ENCODE measurements around the gene RPL29.
A peak's percentile ranks its signal among the peaks of the same experiment; 100 is the strongest.

Gene RPL29

DNA sequence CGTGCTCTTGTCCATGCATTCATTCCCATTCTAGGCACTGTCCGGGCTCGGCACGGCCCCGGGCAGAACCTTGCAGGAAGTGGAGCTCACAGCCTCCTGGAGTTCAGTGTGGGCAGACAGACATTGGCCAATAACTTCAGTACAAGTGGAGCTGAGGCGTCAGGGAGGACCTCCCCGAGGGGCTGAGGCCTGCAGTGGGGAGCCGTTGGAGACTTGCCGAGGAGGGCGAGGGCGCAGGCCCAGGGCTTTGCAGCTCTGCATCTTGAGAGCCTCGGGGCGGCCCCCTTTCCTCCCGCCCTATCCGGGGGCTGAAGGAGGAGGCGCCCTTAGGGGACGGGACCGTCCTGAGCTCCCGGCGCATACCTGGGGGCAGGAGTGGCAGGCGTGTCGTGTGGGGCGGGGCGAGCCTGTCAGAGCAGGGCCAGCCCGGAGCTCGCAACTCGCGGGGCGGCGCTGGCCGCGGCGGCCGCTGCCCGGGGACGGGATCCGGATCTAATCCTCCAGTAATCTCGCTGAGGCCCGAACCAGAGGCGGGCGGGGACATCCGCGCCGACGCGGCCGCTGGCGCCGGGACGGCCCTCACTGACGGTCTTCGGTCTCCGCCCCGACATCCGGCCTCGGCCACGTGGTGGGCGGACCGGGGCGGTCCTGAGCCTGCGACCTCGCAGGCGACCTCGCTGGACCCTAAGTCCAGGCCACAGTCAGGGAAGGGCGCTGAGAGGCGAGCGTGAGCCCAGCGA lies 12.7 kb downstream of the RPL29 start, which contains the start of gene ACY1:
Gene ACY1 (plus strand): TSS at position 698 of the 740 bp plus-strand sequence. CDS start 530 bp downstream, outside the sequence.
- TF ChIP-seq, protein P1, sequence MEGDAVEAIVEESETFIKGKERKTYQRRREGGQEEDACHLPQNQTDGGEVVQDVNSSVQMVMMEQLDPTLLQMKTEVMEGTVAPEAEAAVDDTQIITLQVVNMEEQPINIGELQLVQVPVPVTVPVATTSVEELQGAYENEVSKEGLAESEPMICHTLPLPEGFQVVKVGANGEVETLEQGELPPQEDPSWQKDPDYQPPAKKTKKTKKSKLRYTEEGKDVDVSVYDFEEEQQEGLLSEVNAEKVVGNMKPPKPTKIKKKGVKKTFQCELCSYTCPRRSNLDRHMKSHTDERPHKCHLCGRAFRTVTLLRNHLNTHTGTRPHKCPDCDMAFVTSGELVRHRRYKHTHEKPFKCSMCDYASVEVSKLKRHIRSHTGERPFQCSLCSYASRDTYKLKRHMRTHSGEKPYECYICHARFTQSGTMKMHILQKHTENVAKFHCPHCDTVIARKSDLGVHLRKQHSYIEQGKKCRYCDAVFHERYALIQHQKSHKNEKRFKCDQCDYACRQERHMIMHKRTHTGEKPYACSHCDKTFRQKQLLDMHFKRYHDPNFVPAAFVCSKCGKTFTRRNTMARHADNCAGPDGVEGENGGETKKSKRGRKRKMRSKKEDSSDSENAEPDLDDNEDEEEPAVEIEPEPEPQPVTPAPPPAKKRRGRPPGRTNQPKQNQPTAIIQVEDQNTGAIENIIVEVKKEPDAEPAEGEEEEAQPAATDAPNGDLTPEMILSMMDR (conservative IDR thresholded peaks at IDR 0.05; ENCODE audit: control insufficient read depth, insufficient read depth, low read depth, low read length), result no peak
- DNase-seq (ENCODE audit: low read depth), result peak; percentile 86
- peak within 1 kb of the TSS; percentile 65 for H3K4me3 ChIP-seq (ENCODE audit: control insufficient read depth, low read depth, low read length)

- peak overlapping the region; percentile 65 for H3K4me3 ChIP-seq (ENCODE audit: control insufficient read depth, low read depth, low read length)
- DNase-seq (ENCODE audit: low read depth), result no peak
- TF ChIP-seq, protein P1 (conservative IDR thresholded peaks at IDR 0.05; ENCODE audit: control insufficient read depth, insufficient read depth, low read depth, low read length), result peak; percentile 45
Observed at GRCh38 chr3:51982352-51982837, 13.3 kb downstream of the RPL29 start.

DNA sequence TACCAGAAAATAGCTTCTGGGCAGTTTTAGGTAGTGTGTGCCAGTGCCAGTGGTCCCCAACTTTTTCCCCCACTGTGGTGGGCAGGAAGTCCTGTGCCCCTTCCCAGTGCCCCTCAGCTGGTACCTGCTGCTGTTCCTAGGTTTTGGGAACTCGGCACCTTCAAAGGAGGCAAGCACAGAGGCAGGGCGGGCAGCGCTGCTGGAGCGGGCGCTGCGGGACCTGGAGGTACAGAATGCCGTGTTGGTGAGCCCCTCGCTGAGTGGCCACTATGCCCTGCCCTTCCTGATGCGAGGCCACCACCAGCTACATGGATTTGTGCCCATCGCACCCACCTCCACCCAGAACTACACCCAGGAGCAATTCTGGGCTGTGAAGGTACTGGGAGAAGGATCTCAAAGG lies 15.4 kb downstream of the RPL29 start:
- DNase-seq (ENCODE audit: low read depth), result no peak
- TF ChIP-seq, protein P1 (conservative IDR thresholded peaks at IDR 0.05; ENCODE audit: control insufficient read depth, insufficient read depth, low read depth, low read length), result no peak
- H3K4me3 ChIP-seq (ENCODE audit: control insufficient read depth, low read depth, low read length), result no peak overlapping the region

GRCh38 chr3:51978143-51978502 lies 17.6 kb downstream of the RPL29 start:
- no peak for DNase-seq (ENCODE audit: low read depth)
- no peak overlapping the region for H3K4me3 ChIP-seq (ENCODE audit: control insufficient read depth, low read depth, low read length)
- TF ChIP-seq, protein P1 (conservative IDR thresholded peaks at IDR 0.05; ENCODE audit: control insufficient read depth, insufficient read depth, low read depth, low read length), result no peak

GRCh38 chr3:51977446-51978142 lies 18.1 kb downstream of the RPL29 start:
- no peak for DNase-seq (ENCODE audit: low read depth)
- H3K4me3 ChIP-seq (ENCODE audit: control insufficient read depth, low read depth, low read length), result no peak overlapping the region
- TF ChIP-seq, protein P1 (conservative IDR thresholded peaks at IDR 0.05; ENCODE audit: control insufficient read depth, insufficient read depth, low read depth, low read length), result no peak

DNA sequence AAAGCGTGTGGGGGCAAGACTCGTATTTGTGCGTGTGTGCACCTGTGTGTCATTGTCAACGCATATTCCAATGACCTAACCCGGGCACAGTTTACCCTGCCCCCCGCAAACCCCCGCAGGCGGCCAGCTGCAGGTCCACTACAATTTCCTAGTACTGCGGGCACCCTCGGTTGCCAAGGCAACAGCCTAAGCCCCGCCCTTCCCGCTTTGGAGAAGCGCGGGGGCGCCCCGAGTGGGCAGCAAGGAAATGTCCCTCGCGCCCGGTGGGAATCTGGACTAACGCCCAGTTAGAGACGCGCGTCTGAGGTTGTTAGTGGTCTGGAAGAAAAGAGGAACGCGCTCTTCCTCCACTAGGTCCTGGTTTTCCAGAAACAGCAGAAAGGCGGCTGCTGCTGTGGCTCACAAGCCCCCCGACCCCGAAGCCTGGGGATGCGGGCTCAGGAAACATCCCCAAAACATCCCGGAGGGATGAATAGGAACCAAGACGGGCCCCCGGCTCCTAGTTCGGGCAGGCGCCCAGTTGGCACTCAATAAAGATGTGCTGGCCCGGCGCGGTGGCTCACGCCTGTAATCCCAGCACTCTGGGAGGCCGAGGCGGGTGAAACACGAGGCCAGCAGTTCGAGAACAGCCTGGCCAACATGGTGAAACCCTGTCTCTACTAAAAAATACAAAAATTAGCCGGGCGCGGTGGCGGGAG lies 19.7 kb downstream of the RPL29 start:
- TF ChIP-seq, protein P1 (conservative IDR thresholded peaks at IDR 0.05; ENCODE audit: control insufficient read depth, insufficient read depth, low read depth, low read length), result no peak
- peak; percentile 67 for DNase-seq (ENCODE audit: low read depth)
- H3K4me3 ChIP-seq (ENCODE audit: control insufficient read depth, low read depth, low read length), result peak overlapping the region; percentile 62
